Measurements from ENCODE around the gene ETV7.
"Not testable (repeated sequence)": the region's sequence is repeated elsewhere in the genome, so short reads cannot be mapped to it uniquely, and the experiment has no call there.

ETV7 gene

GRCh38 chr6:36371211-36371610 lies 16.3 kb downstream of the ETV7 start:
- no peak overlapping the region for H3K27ac ChIP-seq
- TF ChIP-seq CTCF (conservative IDR thresholded peaks at IDR 0.05) (no peak), ZFX (IDR thresholded peaks at IDR 0.05) (no peak)

- no peak for TF ChIP-seq CTCF (conservative IDR thresholded peaks at IDR 0.05)
- TF ChIP-seq ZFX (IDR thresholded peaks at IDR 0.05), result no peak
- no peak overlapping the region for H3K27ac ChIP-seq
Observed at GRCh38 chr6:36370638-36371037, 16.8 kb downstream of the ETV7 start.

GRCh38 chr6:36368921-36369865 lies 18.3 kb downstream of the ETV7 start:
- TF ChIP-seq CTCF (conservative IDR thresholded peaks at IDR 0.05), result no peak
- TF ChIP-seq ZFX (IDR thresholded peaks at IDR 0.05), result no peak
- H3K27ac ChIP-seq, result no peak overlapping the region

- H3K27ac ChIP-seq, result no peak overlapping the region
- TF ChIP-seq ZFX (IDR thresholded peaks at IDR 0.05), result no peak
- TF ChIP-seq CTCF (conservative IDR thresholded peaks at IDR 0.05), result no peak
Observed at GRCh38 chr6:36368421-36368820, 19.0 kb downstream of the ETV7 start.

GRCh38 chr6:36367743-36368142 lies 19.7 kb downstream of the ETV7 start:
- no peak overlapping the region for H3K27ac ChIP-seq
- TF ChIP-seq CTCF (conservative IDR thresholded peaks at IDR 0.05) (no peak), ZFX (IDR thresholded peaks at IDR 0.05) (no peak)

GRCh38 chr6:36364669-36365479 lies 22.6 kb downstream of the ETV7 start:
- no peak overlapping the region for H3K27ac ChIP-seq
- no peak for TF ChIP-seq ZFX (IDR thresholded peaks at IDR 0.05)
- no peak for TF ChIP-seq CTCF (conservative IDR thresholded peaks at IDR 0.05)

GRCh38 chr6:36364061-36364635 lies 23.3 kb downstream of the ETV7 start:
- H3K27ac ChIP-seq, result not testable (repeated sequence)

- not testable (repeated sequence) for H3K27ac ChIP-seq
Observed at GRCh38 chr6:36363371-36363752, 24.1 kb downstream of the ETV7 start.

All from C4-2B (cell line).